GM21367 (cell line): ENCODE results near the gene USP53.
"Not testable (repeated sequence)": the region's sequence is repeated elsewhere in the genome, so short reads cannot be mapped to it uniquely, and the experiment has no call there.

Source experiments
- ATAC-seq: cut with Tn5 transposase; IDR thresholded peaks from one replicate; pipeline ENCODE4 v1.9.1; 2021; ENCODE audit not compliant: unreplicated experiment

The USP53 gene

DNA sequence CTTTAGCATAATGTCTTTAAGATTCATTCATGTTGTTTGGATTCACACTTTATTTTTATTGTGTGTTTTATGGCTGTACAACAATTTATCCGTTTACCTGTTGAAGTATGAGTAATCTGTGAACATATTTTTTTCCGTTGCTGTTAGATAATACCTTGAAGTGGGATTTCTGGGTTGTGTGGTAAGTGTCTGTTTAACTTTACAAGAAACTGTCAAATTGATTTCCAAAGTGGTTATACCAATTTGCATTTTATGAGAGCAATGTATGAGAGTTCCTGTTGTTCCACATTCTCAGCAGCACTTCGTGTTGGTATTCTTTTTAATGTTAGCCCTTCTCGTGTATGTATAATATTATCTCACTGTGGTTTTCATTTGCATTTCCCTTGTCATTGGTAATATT lies 53.6 kb downstream of the USP53 start:
- no peak for ATAC-seq

- ATAC-seq = no peak
Observed at GRCh38 chr4:119268466-119268865, 56.0 kb downstream of the USP53 start.

DNA sequence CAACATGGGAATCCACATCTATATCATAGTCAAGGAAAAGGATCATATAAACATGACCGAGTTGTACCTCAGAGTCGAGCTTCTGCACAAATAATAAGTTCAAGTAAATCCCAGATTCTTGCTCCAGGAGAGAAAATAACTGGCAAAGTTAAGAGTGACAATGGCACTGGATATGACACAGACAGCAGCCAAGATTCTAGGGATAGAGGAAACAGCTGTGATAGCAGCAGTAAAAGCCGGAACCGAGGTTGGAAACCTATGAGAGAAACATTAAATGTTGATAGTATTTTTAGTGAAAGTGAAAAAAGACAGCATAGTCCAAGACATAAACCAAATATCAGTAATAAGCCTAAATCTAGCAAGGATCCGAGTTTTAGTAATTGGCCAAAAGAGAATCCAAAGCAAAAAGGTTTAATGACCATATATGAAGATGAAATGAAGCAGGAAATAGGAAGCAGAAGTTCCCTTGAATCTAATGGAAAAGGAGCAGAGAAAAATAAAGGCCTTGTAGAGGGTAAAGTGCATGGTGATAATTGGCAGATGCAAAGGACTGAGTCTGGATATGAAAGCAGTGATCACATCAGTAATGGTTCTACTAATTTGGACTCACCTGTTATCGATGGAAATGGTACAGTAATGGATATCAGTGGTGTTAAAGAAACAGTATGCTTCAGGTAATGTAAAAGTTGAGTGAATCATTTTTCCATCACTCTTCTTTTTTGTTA lies 59.0 kb downstream of the USP53 start:
- no peak for ATAC-seq

- not testable (repeated sequence) for ATAC-seq
Observed at GRCh38 chr4:119279541-119279940, 67.0 kb downstream of the USP53 start.

- ATAC-seq = not testable (repeated sequence)
Observed at GRCh38 chr4:119279945-119280344, 67.4 kb downstream of the USP53 start.

GRCh38 chr4:119281393-119281792 lies 68.9 kb downstream of the USP53 start:
- no peak for ATAC-seq

GRCh38 chr4:119284876-119285780 lies 72.6 kb downstream of the USP53 start:
- ATAC-seq = peak; percentile 85

- ATAC-seq = no peak
Observed at GRCh38 chr4:119286377-119287002, 74.0 kb downstream of the USP53 start.

DNA sequence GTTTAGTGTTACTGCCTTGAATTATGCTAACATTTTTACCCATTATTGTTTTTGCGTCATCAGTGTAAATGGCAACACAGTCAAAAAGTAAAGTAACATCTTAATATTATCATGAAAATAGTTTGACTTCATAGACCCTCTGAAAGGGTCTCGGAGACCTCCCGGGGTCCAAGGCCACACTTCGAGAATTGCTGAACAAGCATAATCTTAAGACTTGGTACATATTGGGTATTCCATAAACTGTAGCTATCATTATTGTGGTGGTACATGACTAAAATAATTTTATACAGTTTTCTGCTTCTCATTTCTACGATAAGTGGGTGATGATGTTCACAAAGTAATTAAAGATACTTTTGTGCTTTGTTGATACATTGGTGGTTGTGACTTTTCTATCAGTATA lies 76.8 kb downstream of the USP53 start:
- ATAC-seq = no peak

DNA sequence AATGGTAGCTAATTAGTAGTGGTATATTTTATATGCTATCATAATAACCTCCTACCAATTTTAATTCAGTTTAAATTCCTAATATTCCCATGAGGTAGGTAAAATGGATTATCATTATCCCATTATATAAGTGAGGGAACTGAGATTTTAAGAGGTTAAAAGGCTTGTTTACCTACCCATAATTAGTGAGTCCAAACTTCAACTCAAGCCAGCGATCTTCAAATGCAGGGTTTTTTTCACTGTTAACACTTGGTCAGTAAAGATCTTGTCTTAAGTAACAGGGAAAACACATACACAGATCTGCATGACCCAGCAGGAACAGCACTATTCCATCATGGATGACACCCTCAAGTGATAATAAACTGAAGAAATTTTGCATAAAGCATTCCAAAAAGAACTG lies 78.1 kb downstream of the USP53 start:
- ATAC-seq = no peak

- no peak for ATAC-seq
Observed at GRCh38 chr4:119296356-119296755, 83.8 kb downstream of the USP53 start.

DNA sequence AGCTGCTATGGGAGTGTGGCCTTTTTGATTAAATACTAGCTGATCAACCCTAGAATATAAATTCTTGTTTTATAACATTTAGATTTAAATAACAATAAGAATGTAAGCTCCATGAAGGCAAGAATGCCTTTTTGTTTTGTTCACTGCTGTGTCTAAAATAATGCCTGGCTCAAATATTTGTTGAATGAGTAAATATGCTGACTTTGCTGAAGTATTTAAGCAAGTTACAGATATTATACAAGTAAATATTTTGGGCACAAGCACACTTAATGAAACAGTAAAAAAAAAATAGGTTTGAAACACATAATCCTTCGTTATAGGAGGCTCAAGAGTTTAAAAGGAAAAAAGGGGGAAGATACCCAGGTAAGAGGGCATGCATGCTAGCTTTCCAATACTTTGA lies 85.3 kb downstream of the USP53 start:
- no peak for ATAC-seq

DNA sequence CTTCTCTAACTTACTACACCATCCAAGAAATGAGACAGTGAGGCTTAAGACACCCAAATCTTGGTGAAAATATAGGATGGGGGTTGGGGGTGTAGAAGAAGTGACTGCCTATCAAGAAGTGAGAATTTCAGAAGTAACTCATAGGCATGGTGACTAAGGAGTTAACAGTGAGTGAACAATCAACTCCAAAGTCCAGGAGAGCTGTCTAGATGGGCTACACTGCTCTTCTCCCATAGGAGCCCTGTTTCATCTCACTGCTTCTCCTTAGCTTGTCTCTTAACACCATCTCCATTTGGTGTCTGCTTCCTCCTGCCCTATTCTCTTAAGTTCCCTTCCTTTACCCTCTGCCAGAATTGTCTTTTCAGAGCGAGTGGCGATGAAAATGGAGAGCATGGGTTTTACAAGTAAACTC lies 86.8 kb downstream of the USP53 start:
- no peak for ATAC-seq

- ATAC-seq = peak; percentile 55
Observed at GRCh38 chr4:119299741-119300100, 87.2 kb downstream of the USP53 start.

- peak; percentile 96 for ATAC-seq
Observed at GRCh38 chr4:119300101-119300978, 87.8 kb downstream of the USP53 start.

GRCh38 chr4:119302073-119302832 lies 89.7 kb downstream of the USP53 start:
- no peak for ATAC-seq

DNA sequence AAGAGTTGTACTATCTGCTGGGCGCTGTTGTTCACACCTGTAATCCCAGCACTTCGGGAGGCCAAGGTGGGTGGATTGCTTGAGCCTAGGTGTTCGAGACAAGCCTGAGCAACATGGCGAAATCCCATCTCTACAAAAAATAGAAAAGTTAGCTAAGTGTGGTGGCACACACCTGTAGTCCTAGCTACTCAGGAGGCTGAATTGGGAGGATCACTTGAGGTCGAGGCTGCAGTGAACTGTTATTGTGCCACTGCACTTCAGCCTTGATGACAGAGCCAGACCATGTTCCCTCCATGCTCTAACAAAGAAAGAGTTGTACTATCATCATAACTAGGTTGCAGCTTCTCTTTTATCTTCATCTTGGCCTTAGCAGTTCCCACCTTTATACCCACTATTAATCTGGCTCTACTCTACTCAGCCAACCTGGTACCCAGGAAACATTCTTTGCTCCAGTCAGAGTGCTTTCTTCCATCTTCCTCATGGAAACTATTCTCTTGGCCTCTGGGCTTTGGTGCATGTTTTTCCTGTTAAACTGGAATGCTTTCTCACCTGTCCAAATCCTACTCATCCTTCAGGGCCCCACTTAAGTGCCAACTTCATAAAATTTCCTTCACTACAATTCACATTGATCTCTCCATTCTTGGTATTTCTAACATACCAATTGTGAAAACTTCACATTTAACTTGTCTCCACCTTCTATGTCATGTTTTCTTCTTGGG lies 91.2 kb downstream of the USP53 start:
- no peak for ATAC-seq

DNA sequence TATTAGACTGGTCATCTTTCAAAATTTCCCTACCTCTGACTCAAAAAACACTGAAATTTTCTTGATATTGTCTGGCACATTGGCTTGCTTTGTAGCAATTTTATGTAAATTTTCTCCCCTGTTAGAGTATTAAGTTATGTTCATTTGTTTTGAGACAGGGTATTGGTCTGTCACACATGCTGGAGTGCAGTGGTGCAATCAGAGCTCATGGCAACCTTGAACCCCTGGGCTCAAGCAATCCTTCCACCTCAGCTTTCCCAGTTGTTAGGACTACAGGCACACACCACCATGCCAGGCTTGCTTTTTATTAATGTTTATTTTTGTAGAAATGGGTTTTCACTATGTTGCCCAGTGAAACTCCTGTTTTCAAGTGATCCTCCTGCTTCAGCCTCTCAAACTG lies 91.9 kb downstream of the USP53 start:
- no peak for ATAC-seq

GRCh38 chr4:119307606-119308005 lies 95.1 kb downstream of the USP53 start:
- ATAC-seq = no peak
